SU-DHL-6 (cell line): ENCODE results near the gene FMNL1.

Experiments
- EZH2phosphoT487 ChIP-seq: fragments of 200-600 bp; sonication (generic), shearing (Covaris generic); conservative IDR thresholded peaks from 2 replicates; pipeline ENCODE4 v1.6.1; 2018; ENCODE audit warnings: mild to moderate bottlenecking, antibody characterized with exemption, low read length, moderate library complexity, mixed read lengths
- TF ChIP-seq, protein P1 (sequence below): fragments of 200-600 bp; sonication (generic); IDR thresholded peaks from one replicate; pipeline ENCODE4 v1.5.1; 2017; ENCODE audit warnings: antibody characterized with exemption, mild to moderate bottlenecking, low read length, moderate library complexity; ENCODE audit not compliant: insufficient read depth, poor library complexity, severe bottlenecking

DNA sequence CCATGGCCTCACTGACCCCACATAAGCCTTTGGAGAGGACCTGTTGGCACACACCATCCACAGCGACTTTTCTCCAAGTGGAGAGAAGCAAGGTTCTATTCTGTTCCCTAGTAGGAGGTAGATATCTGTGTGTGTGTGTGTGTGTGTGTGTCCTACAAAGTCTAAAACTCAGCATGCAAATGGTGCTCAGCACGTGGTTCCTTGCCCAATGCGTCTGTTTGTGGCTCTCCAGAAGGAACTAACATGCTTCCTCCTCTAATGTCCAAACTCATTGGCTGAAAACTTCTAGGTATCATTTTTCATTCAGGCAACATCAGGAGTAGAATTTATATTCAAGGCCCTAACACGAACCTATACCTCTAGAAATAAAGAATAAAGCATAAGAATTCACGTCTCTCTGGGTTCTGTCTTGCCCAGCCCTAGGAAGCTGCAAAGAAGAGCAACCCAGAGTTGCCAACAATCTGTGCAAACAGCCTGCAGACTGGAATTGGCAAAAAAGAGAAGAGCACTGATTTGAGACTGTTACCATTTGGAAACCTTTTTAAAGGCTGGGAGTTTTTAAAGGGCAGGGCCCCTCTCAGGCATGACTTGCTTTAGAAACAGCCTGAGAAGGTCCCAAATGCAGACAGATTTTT is 69.6 kb downstream of the FMNL1 start:
- TF ChIP-seq, protein P1, sequence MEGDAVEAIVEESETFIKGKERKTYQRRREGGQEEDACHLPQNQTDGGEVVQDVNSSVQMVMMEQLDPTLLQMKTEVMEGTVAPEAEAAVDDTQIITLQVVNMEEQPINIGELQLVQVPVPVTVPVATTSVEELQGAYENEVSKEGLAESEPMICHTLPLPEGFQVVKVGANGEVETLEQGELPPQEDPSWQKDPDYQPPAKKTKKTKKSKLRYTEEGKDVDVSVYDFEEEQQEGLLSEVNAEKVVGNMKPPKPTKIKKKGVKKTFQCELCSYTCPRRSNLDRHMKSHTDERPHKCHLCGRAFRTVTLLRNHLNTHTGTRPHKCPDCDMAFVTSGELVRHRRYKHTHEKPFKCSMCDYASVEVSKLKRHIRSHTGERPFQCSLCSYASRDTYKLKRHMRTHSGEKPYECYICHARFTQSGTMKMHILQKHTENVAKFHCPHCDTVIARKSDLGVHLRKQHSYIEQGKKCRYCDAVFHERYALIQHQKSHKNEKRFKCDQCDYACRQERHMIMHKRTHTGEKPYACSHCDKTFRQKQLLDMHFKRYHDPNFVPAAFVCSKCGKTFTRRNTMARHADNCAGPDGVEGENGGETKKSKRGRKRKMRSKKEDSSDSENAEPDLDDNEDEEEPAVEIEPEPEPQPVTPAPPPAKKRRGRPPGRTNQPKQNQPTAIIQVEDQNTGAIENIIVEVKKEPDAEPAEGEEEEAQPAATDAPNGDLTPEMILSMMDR = no peak
- TF ChIP-seq EZH2phosphoT487 = no peak
